GM12892 (cell line): ENCODE results near the gene DLX2.

ENCODE experiments used
- DNase-seq: peaks from one replicate; pipeline ENCODE4 v3.0.0; 2011; ENCODE audit not compliant: insufficient read length
- FAIRE-seq: peaks from 2 replicates; lab custom pipeline; 2011; peaks lifted over from hg19 to GRCh38; lab: Jason Lieb, UNC
- POLR2A ChIP-seq: IDR thresholded peaks from 2 replicates; pipeline ENCODE4 v1.6.1; 2011; ENCODE audit warnings: low read depth, low read length, control low read depth
- POLR2AphosphoS5 ChIP-seq: IDR thresholded peaks from 2 replicates; pipeline ENCODE4 v1.6.1; 2011; ENCODE audit warnings: low read depth, low read length, control low read depth
- TAF1 ChIP-seq: IDR thresholded peaks from 2 replicates; pipeline ENCODE4 v1.6.1; 2011; ENCODE audit warnings: low read depth, mild to moderate bottlenecking, control low read depth, low read length, borderline replicate concordance

Gene DLX2

GRCh38 chr2:172089005-172089504 lies 13.6 kb downstream of the DLX2 start:
- no peak for TF ChIP-seq POLR2A
- TF ChIP-seq TAF1 = no peak
- TF ChIP-seq POLR2AphosphoS5 = no peak
- DNase-seq (no peak), FAIRE-seq (no peak)

DNA sequence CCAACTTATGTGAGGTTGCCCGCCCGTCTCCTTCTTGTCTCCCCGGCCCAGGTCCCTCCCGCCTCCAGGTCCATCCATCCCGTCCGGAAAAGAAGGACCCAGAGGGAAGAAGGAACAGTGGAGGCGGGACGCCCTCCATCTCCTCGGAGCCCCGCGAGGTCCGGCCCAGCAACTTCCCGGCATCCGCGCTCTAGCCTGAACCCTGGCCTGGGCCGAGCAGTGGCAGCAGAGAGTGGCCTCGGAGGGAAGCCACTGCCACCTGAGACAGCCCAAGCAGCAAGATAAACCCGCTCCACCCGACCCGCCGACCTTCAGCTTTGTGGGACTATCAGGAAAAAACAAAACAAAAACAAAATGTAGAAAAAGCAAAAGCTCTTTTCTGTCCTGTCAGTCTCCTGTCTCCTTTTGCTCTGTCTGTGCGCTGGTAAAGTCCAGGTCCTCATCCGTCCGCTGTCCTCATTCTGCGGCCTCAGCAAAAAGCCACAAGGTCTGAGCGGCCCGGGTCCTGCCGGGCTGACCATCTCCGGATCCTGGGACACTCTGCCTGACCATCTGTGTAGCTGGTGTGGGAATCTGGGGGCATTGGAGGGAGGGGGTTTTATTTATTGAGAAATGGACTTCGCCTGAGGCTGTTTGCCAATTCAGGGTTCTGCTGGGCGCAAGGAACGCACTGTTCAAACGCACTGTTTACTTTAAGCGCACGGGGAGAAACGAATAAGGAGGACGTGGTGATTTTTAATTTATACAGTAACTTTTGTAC lies 14.3 kb downstream of the DLX2 start:
- DNase-seq (no peak), FAIRE-seq (no peak)
- TF ChIP-seq POLR2A = no peak

GRCh38 chr2:172087780-172088244 lies 14.9 kb downstream of the DLX2 start:
- DNase-seq (no peak), FAIRE-seq (no peak)
- TF ChIP-seq TAF1 (no peak), POLR2AphosphoS5 (no peak), POLR2A (no peak)

GRCh38 chr2:172087207-172087779 lies 15.4 kb downstream of the DLX2 start:
- no peak for TF ChIP-seq POLR2AphosphoS5
- no peak for TF ChIP-seq TAF1
- no peak for TF ChIP-seq POLR2A
- DNase-seq (no peak), FAIRE-seq (no peak)

DNA sequence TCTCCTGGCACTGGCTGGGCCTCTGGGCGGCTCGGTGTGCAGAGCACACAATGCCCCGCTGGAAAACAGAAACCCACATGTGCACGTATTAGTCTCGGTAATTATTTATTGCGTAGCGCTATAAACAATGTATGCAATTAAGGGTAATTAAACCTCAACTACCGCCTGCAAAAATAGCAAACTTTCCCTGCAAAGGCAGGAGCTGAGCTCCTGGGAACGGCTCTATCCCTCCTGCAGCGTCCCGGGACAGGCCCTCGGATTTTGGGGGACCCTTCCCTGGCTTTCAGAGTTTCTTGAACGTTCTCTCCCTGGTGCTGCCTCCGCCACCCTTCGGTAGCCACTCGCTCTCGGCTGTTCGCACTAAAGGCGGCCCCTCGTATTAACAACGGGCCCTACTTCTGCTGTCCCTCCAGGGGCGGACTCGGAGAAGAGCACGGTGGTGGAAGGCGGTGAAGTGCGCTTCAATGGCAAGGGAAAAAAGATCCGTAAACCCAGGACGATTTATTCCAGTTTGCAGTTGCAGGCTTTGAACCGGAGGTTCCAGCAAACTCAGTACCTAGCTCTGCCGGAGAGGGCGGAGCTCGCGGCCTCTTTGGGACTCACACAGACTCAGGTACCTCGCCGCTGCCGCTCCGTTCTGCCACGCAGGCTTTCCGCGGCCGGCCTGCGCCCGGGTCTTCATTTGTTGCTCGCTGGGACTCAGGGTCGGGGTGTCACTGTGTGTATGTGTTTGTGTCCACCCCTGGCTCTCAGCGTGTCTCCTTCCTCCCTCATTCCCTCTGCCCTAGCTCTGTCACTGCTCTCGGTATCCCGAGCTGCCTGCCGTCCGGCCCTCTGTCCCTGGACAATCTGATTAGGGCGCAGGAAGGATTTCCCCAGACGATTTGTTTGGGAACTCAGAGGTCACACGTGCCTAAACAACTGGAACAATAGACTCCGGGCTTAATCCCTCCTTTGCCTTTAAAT lies 16.2 kb downstream of the DLX2 start:
- TF ChIP-seq POLR2AphosphoS5 = no peak
- FAIRE-seq = peak; percentile 21
- no peak for DNase-seq

DNA sequence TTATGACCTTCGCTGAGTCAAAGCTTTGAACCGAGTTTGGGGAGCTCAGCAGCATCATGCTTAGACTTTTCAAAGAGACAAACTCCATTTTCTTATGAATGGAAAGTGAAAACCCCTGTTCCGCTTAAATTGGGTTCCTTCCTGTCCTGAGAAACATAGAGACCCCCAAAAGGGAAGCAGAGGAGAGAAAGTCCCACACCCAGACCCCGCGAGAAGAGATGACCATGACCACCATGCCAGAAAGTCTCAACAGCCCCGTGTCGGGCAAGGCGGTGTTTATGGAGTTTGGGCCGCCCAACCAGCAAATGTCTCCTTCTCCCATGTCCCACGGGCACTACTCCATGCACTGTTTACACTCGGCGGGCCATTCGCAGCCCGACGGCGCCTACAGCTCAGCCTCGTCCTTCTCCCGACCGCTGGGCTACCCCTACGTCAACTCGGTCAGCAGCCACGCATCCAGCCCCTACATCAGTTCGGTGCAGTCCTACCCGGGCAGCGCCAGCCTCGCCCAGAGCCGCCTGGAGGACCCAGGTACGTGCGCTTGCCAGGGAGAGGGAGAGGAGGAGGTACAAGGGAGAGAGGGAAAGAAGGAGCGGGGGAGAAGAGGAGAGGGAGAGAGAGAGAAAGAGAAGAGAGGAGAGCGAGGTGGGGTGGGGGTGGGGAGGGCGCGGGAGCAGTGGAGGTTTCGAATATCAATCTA lies 17.1 kb downstream of the DLX2 start, which contains the start of gene DLX1:
TSS of gene DLX1 (plus strand) at position 48 of the 700 bp plus-strand sequence. CDS start at position 219, 171 bp downstream.
- no peak for TF ChIP-seq TAF1
- TF ChIP-seq POLR2A = no peak
- TF ChIP-seq POLR2AphosphoS5 = no peak
- no peak for DNase-seq
- FAIRE-seq = peak; percentile 82

- peak; percentile 85 for FAIRE-seq
These were observed 17.8 kb downstream of the DLX2 start for GRCh38 chr2:172084645-172085459.

DNA sequence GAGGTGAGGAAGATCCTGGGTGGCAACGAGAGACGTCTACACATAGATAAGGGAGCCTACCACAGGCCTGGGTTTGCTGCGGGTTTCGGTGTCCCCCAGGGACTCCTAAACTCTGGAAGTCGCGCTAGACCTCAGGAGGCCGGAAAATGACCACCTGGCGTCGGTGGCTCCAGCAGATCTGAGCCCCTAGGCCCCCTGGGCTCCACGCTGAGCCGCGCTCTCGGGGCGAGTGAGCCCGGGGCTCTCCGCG lies 18.4 kb downstream of the DLX2 start:
- FAIRE-seq = no peak
- no peak for DNase-seq
- TF ChIP-seq TAF1 (no peak), POLR2A (no peak), POLR2AphosphoS5 (no peak)

More at GRCh38 chr2:172084645-172085459, 17.8 kb downstream of the DLX2 start:
- TF ChIP-seq POLR2AphosphoS5 (no peak), TAF1 (no peak), POLR2A (no peak)
- peak; percentile 80 for DNase-seq

GRCh38 chr2:172083628-172084394 lies 18.9 kb downstream of the DLX2 start:
- no peak for TF ChIP-seq POLR2A
- TF ChIP-seq TAF1 = no peak
- no peak for TF ChIP-seq POLR2AphosphoS5
- FAIRE-seq = peak; percentile 42
- no peak for DNase-seq

- FAIRE-seq (no peak), DNase-seq (no peak)
- TF ChIP-seq POLR2A (no peak), POLR2AphosphoS5 (no peak), TAF1 (no peak)
These were observed 19.6 kb downstream of the DLX2 start for GRCh38 chr2:172082944-172083627.
